Breast epithelium (tissue), 4 donors: ENCODE results near the gene MMD2. TPM values are rescaled to one million over a fixed set of nuclear protein-coding genes. Genes with fewer than 3 reads are reported as not detected.
"Not testable (repeated sequence)": the region's sequence is repeated elsewhere in the genome, so short reads cannot be mapped to it uniquely, and the experiment has no call there.

Source experiments
- DNase-seq, 2 donors: peaks; one replicate each; pipeline ENCODE4 v3.0.0-alpha.2; 2019; ENCODE audit warnings: low spot score in 2 of 2
- H3K27ac ChIP-seq, 2 donors: fragments of 200-600 bp; sonication (generic) in 1 of 2; one replicate each; pipeline ENCODE4 v1.5.1; 2016 to 2019; ENCODE audit warnings: mild to moderate bottlenecking in 1 of 2
- H3K27me3 ChIP-seq, 2 donors: fragments of 200-600 bp; sonication (generic) in 1 of 2; one replicate each; pipeline versions ENCODE4 v1.5.1 to v1.6.0; 2017 to 2019; ENCODE audit warnings: control low read depth in 1 of 2, mild to moderate bottlenecking in 1 of 2
- H3K36me3 ChIP-seq: fragments of 200-600 bp; one replicate; pipeline ENCODE4 v1.5.1; 2019
- H3K4me1 ChIP-seq, 2 donors: fragments of 200-600 bp; sonication (generic); one replicate each; pipeline ENCODE4 v1.5.1; 2016 to 2019; ENCODE audit warnings: control low read depth in 1 of 2
- H3K4me3 ChIP-seq, 3 donors: fragments of 200-600 bp; sonication (generic); 1 replicate in 2 of 3; 2 replicates in 1 of 3; pipeline ENCODE4 v1.5.1; 2016 to 2019; ENCODE audit warnings: mild to moderate bottlenecking in 3 of 3, moderate library complexity in 2 of 3
- H3K9me3 ChIP-seq, 2 donors: fragments of 200-600 bp; sonication (generic) in 1 of 2; one replicate each; pipeline ENCODE4 v1.5.1; 2016 to 2019; ENCODE audit warnings: control low read depth in 1 of 2
- CTCF ChIP-seq, 3 donors: fragments of 450-650 bp; IDR thresholded peaks; one replicate each; pipeline ENCODE4 v1.5.1; 2016 to 2017; ENCODE audit warnings: antibody characterized with exemption in 3 of 3, mild to moderate bottlenecking in 3 of 3, moderate library complexity in 3 of 3
- POLR2A ChIP-seq: fragments of 450-650 bp; IDR thresholded peaks from one replicate; pipeline ENCODE4 v1.6.1; 2016; ENCODE audit warnings: antibody characterized with exemption, mild to moderate bottlenecking, moderate library complexity
- POLR2AphosphoS5 ChIP-seq, 3 donors: sonication (generic); formaldehyde crosslinking; IDR thresholded peaks; one replicate each; pipeline ENCODE4 v1.6.1; 2017; ENCODE audit warnings: antibody characterized with exemption in 3 of 3
- intact Hi-C: fragments of 100-400 bp; cut with DNase I; formaldehyde crosslinking; loops from one replicate; pipeline ENCODE4 v1.15.1; 2023; ENCODE audit warnings: low total_unique reads
- total RNA-seq, 3 donors: library from RNA; depleted of rRNA; stranded (reverse); fragments of >200 nt; gene quantifications; one replicate each; pipeline ENCODE4 v1.1.0, GENCODE V29; 2016

Gene MMD2
- total RNA-seq, 3 donors from 2014 or later: not detected

GRCh38 chr7:4973728-4974198 lies 14.8 kb upstream of the MMD2 start:
- Histone ChIP-seq H3K27me3 (no peaks in the 10 kb centered on the region), H3K36me3 (no peaks in the 10 kb centered on the region), H3K4me1 (no peaks in the 10 kb centered on the region), H3K9me3 (no peaks in the 10 kb centered on the region), H3K27ac (peak overlapping the region; percentile 89 to 96), H3K4me3 (peak overlapping the region; percentile 69 to 87 (median 81))
- intact Hi-C loops: no loop called here
- TF ChIP-seq POLR2A: no peak
- peak in 2 of 3 donors; percentile 52 to 80 for TF ChIP-seq POLR2AphosphoS5 (IDR thresholded peaks at IDR 0.05)
- peak; percentile 63 to 78 (median 76) for TF ChIP-seq CTCF (IDR thresholded peaks at IDR 0.05)
- DNase-seq: peak; percentile 73 to 88

DNA sequence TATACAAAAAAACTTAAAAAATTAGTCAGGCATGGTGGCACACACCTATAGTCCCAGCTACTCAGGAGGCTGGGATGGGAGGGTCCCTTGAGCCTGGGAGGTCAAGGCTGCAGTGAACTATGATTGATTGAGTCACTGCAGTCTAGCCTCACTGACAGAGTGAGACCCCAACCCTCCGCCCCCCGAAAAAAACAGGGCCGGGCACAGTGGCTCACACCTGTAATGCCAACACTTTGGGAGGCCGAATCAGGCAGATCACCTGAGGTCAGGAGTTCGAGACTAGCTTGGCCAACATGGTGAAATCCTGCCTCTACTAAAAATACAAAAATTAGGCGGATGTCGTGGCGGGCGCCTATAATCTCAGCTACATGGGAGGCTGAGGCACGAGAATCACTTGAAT lies 13.5 kb upstream of the MMD2 start:
- intact Hi-C loops, DNase-seq, H3K4me3 ChIP-seq: not testable (repeated sequence)

GRCh38 chr7:4965295-4966022 lies 6.5 kb upstream of the MMD2 start:
- no peak overlapping the region for H3K4me3 ChIP-seq
- H3K9me3 ChIP-seq: no peaks in the 10 kb centered on the region
- no peaks in the 10 kb centered on the region for H3K4me1 ChIP-seq
- H3K36me3 ChIP-seq: no peaks in the 10 kb centered on the region
- no peak for DNase-seq
- H3K27me3 ChIP-seq: peaks cover 0 to 15% of the 10 kb centered on the region in 2 donors
- no peak for TF ChIP-seq CTCF (IDR thresholded peaks at IDR 0.05)
- TF ChIP-seq POLR2A: no peak
- TF ChIP-seq POLR2AphosphoS5 (IDR thresholded peaks at IDR 0.05): no peak
- no peak overlapping the region for H3K27ac ChIP-seq
- intact Hi-C loops: no loop called here

More for the DNA sequence above, 13.5 kb upstream of the MMD2 start:
- not testable (repeated sequence) for H3K4me1 ChIP-seq, H3K9me3 ChIP-seq, H3K27ac ChIP-seq, H3K27me3 ChIP-seq, H3K36me3 ChIP-seq

- no peak for DNase-seq
- Histone ChIP-seq H3K36me3 (no peaks in the 10 kb centered on the region), H3K9me3 (no peaks in the 10 kb centered on the region), H3K4me3 (no peak overlapping the region), H3K27ac (no peak overlapping the region), H3K27me3 (peaks cover 0 to 19% of the 10 kb centered on the region in 2 donors), H3K4me1 (no peaks in the 10 kb centered on the region)
- TF ChIP-seq POLR2A (no peak), POLR2AphosphoS5 (IDR thresholded peaks at IDR 0.05) (no peak), CTCF (IDR thresholded peaks at IDR 0.05) (no peak)
- intact Hi-C loops: no loop called here
These were observed 5.5 kb upstream of the MMD2 start for GRCh38 chr7:4964506-4964905.

DNA sequence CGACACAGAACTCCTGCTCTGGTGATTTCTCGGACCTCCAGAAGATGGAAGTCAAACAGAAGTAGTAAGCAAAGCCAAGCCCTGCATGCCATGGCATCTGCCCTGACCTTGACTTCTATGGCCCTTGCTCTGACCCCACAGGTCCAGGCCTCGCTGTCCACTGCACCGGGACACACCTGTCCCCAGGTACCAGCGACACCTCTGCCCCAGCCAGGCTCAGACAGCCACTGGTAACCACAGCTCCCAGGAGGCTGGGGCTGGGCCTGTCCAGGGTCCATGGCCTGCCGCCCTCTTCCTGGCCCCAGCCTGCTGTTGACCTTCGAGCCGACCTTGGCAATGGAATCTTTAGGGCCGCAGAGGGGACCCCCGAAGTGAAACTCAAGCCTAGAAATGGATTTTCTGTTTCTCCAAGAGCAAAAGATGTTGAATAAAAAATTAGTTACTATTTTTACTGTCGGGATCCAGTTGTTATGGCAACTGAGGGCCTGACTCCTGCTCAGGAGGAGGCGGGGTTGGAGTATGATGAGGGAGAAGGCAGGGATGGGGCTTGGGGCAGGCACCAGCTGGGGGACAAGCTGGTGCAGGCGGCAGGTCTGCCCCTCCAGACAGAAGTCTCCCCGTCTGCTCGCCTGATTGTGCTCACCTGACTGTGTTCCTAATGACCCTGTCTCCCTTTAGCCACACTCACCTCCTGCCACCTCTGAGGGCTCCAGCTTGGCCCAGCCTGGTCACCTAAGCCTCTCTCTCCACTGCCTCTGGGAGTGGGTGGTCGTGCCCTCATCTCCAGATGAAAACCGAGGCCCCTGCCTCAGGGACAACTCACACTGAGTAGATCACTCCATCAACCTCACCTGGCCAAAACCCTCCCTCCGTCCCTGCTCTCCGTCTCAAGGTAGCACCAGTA lies 4.1 kb upstream of the MMD2 start:
- H3K9me3 ChIP-seq: no peaks in the 10 kb centered on the region
- intact Hi-C loops: no loop called here
- no peaks in the 10 kb centered on the region for H3K36me3 ChIP-seq
- H3K4me1 ChIP-seq: peaks cover 6 to 7% of the 10 kb centered on the region in 2 donors
- no peak for DNase-seq
- no peak for TF ChIP-seq CTCF (IDR thresholded peaks at IDR 0.05)
- no peak for TF ChIP-seq POLR2AphosphoS5 (IDR thresholded peaks at IDR 0.05)
- no peak for TF ChIP-seq POLR2A
- no peak overlapping the region for H3K27ac ChIP-seq
- H3K4me3 ChIP-seq: no peak overlapping the region
- H3K27me3 ChIP-seq: peaks cover 8 to 31% of the 10 kb centered on the region in 2 donors
